ENCODE measurements around the gene SMLR1.
"Not testable (repeated sequence)": the region's sequence is repeated elsewhere in the genome, so short reads cannot be mapped to it uniquely, and the experiment has no call there.

SMLR1 gene

GRCh38 chr6:130787726-130788500, 39.3 kb upstream of the SMLR1 start:
- no peak for TF ChIP-seq CTCF (IDR thresholded peaks at IDR 0.05; ENCODE audit: borderline replicate concordance, insufficient read depth, low read depth, low read length)
- H3K4me3 ChIP-seq (ENCODE audit: low read depth, low read length), result no peak overlapping the region

GRCh38 chr6:130788954-130789353, 38.3 kb upstream of the SMLR1 start:
- no peak for TF ChIP-seq CTCF (IDR thresholded peaks at IDR 0.05; ENCODE audit: borderline replicate concordance, insufficient read depth, low read depth, low read length)
- no peak overlapping the region for H3K4me3 ChIP-seq (ENCODE audit: low read depth, low read length)

GRCh38 chr6:130794010-130794697, 33.1 kb upstream of the SMLR1 start:
- TF ChIP-seq CTCF (IDR thresholded peaks at IDR 0.05; ENCODE audit: borderline replicate concordance, insufficient read depth, low read depth, low read length), result no peak

GRCh38 chr6:130794738-130795137, 32.5 kb upstream of the SMLR1 start:
- TF ChIP-seq CTCF (IDR thresholded peaks at IDR 0.05; ENCODE audit: borderline replicate concordance, insufficient read depth, low read depth, low read length), result no peak

More at GRCh38 chr6:130794010-130794697, 33.1 kb upstream of the SMLR1 start:
- H3K4me3 ChIP-seq (ENCODE audit: low read depth, low read length), result no peak overlapping the region

GRCh38 chr6:130796313-130796905, 30.8 kb upstream of the SMLR1 start:
- no peak overlapping the region for H3K4me3 ChIP-seq (ENCODE audit: low read depth, low read length)
- no peak for TF ChIP-seq CTCF (IDR thresholded peaks at IDR 0.05; ENCODE audit: borderline replicate concordance, insufficient read depth, low read depth, low read length)

More at GRCh38 chr6:130794738-130795137, 32.5 kb upstream of the SMLR1 start:
- H3K4me3 ChIP-seq (ENCODE audit: low read depth, low read length), result no peak overlapping the region

GRCh38 chr6:130797061-130797460, 30.1 kb upstream of the SMLR1 start:
- no peak for TF ChIP-seq CTCF (IDR thresholded peaks at IDR 0.05; ENCODE audit: borderline replicate concordance, insufficient read depth, low read depth, low read length)
- no peak overlapping the region for H3K4me3 ChIP-seq (ENCODE audit: low read depth, low read length)

GRCh38 chr6:130801368-130801767, 25.8 kb upstream of the SMLR1 start:
- H3K4me3 ChIP-seq (ENCODE audit: low read depth, low read length), result not testable (repeated sequence)

Data from GM12875 (cell line).